Measurements from ENCODE around the gene BICDL1.

GRCh38 chr12:120094485-120094884 lies 105.4 kb downstream of the BICDL1 start:
- TF ChIP-seq GABPA (IDR thresholded peaks at IDR 0.05; ENCODE audit: low read depth) (no peak), REST (IDR thresholded peaks at IDR 0.05; ENCODE audit: insufficient replicate concordance, low read depth) (no peak), POLR2AphosphoS5 (IDR thresholded peaks at IDR 0.05; ENCODE audit: low read depth) (no peak), SPI1 (IDR thresholded peaks at IDR 0.05; ENCODE audit: borderline replicate concordance, low read depth) (no peak)
- TF ChIP-seq, protein P1, sequence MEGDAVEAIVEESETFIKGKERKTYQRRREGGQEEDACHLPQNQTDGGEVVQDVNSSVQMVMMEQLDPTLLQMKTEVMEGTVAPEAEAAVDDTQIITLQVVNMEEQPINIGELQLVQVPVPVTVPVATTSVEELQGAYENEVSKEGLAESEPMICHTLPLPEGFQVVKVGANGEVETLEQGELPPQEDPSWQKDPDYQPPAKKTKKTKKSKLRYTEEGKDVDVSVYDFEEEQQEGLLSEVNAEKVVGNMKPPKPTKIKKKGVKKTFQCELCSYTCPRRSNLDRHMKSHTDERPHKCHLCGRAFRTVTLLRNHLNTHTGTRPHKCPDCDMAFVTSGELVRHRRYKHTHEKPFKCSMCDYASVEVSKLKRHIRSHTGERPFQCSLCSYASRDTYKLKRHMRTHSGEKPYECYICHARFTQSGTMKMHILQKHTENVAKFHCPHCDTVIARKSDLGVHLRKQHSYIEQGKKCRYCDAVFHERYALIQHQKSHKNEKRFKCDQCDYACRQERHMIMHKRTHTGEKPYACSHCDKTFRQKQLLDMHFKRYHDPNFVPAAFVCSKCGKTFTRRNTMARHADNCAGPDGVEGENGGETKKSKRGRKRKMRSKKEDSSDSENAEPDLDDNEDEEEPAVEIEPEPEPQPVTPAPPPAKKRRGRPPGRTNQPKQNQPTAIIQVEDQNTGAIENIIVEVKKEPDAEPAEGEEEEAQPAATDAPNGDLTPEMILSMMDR (IDR thresholded peaks at IDR 0.05; ENCODE audit: insufficient read depth, low read length), result no peak
